GM21528 (cell line): ENCODE data around the gene SKIC2.
A peak's percentile ranks its signal among the peaks of the same experiment; 100 is the strongest.
"Not testable (repeated sequence)": the region's sequence is repeated elsewhere in the genome, so short reads cannot be mapped to it uniquely, and the experiment has no call there.

ENCODE experiments used
- ATAC-seq: cut with Tn5 transposase; IDR thresholded peaks from one replicate; pipeline ENCODE4 v1.9.1; 2021; ENCODE audit warnings: mild to moderate bottlenecking, moderate library complexity; ENCODE audit not compliant: unreplicated experiment, low FRiP score

SKIC2 gene

DNA sequence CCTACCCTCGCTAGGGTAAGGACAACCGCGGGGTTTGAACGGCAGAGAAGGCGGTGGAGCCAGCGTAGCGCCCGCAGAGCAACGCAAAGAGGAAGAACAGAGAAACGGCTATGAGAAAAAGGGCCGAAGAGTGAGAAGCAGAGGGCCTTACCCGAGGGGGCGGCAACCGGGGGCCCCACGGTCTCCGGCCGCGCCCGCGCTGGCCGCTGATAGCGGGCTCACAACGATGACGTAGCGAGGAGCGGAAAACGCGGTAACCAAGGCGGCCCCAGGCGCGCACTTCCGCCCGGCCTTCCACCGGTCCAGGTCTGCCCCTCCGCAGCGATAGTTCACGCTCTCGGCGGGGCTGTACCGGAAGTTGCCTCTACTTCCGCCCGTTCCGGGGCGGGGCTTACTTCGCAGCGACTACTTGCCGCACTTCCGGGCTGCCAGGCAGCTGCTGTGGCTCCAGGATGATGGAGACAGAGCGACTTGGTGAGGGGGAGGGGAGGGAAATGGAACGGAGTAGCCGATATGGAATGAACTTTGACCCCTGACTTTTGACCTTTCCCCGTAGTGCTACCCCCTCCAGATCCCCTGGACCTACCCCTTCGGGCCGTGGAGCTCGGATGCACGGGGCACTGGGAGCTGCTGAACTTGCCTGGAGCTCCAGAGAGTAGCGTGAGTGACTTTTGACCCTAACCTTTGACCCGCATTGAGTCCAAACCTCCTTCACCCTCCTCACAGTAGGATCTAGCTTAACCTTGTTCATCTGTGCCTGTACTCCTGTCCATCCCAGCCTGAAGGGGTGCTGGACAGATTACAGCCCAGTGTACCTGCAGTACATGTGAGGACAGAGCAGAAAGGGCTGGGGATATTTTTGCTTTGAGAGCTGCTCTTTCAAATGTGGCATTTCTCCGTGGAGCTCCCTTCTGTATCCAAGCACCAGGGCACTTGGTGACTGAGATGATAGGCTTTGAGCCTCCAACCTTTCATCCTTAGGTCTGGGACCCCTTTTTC, at the start of gene SKIC2, which contains the start of gene NELFE:
Gene SKIC2 (plus strand): TSS at position 435 of the 999 bp plus-strand sequence. CDS start 18 bp downstream, at position 453.
Gene NELFE (minus strand): TSS at position 231 of the 999 bp plus-strand sequence. CDS start 525 bp downstream, outside the sequence.
- peak; percentile 84 for ATAC-seq

DNA sequence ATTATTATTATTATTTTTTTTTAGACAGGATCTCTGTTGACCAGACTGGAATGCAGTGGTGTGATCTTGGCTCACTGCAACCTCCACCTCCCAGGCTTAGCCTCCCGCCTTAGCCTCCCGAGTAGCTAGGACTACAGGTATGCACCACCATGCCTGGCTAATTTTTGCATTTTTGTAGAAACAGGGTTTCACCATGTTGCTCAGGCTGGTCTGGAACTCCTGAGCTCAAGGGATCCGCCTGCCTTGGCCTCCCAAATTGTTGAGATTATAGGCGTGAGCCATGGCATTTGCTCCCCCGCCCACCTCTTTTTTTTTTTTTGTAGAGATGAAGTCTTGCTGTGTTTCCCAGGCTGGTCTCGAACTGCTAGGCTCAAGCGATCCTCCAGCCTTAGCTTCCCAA, 49.7 kb upstream of the SKIC2 start:
- not testable (repeated sequence) for ATAC-seq

DNA sequence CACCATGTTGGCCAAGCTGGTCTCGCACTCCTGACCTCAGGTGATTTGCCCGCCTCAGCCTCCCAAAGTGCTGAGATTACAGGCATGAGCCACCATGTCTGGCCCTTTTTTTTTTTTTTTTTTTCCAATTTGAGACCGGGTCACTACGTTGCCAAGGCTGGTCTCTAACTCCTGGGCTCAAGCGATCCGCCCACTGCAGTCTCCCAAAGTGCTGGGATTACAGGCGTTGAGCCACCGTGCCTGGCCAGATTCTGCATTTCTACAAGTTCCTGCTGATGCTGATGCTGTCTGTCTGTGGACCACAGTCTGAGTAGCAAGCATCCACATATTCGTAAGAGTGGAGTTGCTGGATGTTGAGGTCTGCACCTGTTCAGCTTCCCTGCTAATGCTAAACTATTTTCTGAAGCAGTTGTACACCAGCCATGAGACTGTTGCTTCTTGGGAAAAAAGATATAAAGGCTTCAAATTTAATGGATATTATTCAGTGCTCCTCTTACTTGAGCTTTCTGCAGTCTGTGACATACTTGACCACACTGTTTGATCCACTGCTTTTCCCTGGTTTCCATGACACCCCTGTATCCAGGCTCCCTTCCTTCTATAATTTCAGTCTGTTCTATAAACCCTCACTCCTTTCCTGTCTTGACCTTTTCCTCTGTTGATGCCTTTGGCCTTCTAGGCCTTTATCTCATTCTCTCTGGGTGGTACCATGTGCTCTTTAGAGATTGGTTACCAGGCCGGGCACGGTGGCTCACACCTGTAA, 47.0 kb upstream of the SKIC2 start:
- no peak for ATAC-seq

DNA sequence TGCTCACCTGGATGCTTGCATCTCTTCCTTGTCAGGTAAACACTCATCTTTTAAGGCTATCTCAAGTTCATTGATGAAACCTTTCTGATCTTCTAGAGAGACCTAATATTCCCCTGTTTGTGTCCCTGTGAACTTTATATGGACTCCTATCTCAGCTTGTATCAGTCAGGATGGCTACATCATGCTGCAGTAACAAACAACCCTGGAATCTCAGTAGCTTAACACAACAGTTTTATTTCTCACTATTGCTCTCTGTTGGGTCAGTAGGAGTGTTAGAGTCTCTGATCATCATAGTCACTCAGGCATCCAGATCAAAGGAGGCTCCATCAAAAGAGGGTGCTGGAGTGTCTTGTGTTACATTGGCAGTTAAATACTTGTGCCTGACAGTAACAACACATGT, 43.6 kb upstream of the SKIC2 start:
- no peak for ATAC-seq

DNA sequence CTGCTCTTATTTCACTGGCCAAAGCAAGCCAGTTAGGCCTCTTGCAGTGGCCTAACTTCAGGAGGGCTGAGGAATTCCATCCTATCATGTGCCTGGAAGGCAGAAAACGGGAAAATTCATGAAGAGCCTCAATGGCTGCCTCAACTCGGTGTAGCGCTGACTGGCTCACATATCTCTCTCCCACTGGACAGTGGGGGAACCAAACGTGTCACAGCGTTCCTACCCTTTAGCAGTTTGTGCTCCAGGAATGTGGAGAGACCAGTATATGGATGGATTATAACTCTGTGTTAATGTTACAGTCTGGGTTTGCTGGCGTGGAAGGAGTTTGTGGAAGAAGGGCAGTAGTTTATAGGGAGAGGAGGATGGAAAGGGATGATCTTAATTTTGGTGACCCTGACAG, 43.2 kb upstream of the SKIC2 start:
- no peak for ATAC-seq

DNA sequence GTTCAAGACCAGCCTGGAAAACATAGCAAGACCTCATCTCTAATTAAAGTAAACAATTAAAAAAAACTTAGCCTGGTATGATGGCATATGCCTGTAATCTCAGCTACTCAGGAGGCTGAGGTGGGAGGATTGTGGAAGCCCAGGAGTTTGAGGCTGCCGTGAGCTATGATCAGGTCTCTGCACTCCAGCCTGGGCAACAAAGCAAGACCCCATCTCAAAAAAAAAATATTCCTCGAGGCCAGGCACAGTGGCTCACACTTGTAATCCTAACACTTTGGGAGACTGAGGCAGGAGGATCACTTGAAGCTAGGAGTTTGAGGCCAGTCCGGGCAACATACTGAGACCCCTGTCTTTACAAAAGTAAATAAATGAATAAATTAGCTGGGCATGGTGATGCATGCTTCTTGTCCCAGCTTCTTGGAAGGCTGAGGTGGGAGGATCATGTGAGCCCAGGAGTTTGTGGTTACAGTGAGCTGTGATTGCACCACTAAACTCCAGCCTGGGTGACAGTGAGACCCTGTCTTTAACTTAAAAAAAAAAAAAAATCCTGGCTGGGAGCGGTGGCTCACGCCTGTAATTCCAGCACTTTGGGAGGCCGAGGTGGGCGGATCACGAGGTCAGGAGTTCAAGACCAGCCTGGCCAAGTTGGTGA, 40.8 kb upstream of the SKIC2 start:
- ATAC-seq, result no peak

DNA sequence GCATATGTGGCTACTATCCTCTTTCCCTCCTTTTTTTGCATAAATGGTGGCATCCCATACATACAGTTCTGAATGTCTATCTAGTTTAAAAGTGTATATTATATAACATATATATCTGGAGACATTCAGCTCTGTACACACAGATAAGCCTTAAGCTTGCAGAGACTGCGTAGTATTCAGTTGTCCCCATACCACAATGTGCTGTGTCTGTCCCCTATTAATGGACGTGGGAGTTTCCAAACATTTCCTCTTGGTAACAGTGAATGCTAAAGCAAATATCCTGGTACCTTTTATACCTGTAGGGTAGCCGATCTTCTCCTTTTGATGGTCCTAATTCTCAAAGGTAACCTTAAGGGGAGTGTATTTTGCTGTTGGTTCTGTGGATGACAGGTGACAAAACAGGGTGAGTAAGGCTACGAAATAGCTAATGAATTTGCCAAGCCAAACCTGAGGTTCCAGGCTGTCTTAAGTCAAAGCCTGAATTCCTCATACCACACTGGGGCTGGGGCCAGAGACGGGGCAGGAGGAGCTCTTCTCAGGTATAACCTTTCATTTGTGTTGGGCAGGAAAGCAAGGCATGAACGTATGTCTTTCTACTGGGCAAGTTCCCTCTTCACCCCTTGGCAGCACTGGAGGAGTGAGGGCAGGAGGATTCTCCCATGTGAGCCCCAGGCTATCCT, 39.2 kb upstream of the SKIC2 start:
- ATAC-seq, result no peak

DNA sequence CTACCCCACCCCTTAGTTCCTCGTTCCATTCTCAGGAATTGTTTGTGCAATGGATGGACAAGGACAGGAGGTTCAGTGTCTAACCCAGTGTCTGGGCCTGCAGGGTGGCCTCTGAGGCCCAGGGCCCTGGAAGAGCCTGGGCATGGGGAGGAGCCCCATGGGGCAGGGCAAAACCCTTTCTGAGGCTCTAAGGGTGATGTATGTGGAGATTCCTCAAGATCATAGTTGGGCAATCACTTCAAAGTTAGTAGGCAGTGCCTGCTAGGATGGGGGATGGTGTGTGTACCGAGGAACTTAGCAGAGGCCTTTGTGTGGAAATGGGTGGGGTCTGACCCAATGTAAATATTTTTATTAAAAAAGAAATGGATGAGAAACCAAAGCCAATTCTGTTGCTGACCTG, 38.2 kb upstream of the SKIC2 start:
- ATAC-seq, result no peak

DNA sequence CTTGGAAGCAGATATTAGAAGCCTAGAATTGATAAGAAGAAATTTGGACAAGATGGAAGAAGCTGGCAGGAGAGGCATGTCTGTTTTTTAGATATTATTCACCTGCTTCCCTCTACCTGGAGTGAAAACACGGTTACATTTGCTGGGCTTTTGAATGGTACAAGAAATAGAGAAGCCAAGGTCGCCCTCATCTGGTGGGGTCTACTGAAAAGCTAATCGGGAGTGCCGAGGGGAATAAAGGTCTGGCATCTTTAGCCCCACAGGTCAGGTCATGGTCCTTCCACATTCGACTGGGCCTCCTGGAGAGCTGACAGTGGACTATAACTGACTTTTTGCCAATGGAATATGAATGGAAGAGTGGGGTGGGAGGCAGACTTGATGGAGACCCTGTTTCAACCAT, 36.0 kb upstream of the SKIC2 start:
- no peak for ATAC-seq

DNA sequence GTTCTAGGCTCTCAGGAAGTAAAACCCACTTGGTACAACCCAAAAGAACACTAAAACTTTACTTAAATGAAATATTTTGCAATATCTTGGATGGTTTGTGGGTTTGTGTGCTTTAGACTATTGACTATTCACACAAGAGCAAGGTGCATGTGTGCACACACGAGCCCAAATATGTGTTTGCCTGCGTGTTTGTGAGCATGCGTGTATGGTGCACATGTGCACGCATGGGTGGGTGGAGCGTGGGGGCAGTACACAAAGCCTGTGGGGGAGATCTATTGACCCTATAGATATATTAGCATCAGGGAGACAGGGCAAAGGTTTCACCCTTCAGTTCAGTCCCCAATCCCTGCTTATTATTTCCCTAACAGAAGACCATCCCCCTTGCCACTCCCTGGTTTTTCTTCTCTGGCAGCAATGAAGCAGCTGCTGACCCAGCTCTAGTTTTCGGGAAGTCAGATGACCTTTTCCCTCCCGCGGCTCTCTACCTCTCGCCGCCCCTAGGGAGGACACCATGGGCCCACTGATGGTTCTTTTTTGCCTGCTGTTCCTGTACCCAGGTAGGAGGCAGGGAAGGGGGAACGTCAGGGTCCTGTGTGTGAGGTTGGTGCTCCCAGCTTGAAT, 31.6 kb upstream of the SKIC2 start, which contains the start of gene C2:
Gene C2 (plus strand): TSS at position 476 of the 621 bp plus-strand sequence. CDS start 36 bp downstream, at position 512.
- no peak for ATAC-seq

DNA sequence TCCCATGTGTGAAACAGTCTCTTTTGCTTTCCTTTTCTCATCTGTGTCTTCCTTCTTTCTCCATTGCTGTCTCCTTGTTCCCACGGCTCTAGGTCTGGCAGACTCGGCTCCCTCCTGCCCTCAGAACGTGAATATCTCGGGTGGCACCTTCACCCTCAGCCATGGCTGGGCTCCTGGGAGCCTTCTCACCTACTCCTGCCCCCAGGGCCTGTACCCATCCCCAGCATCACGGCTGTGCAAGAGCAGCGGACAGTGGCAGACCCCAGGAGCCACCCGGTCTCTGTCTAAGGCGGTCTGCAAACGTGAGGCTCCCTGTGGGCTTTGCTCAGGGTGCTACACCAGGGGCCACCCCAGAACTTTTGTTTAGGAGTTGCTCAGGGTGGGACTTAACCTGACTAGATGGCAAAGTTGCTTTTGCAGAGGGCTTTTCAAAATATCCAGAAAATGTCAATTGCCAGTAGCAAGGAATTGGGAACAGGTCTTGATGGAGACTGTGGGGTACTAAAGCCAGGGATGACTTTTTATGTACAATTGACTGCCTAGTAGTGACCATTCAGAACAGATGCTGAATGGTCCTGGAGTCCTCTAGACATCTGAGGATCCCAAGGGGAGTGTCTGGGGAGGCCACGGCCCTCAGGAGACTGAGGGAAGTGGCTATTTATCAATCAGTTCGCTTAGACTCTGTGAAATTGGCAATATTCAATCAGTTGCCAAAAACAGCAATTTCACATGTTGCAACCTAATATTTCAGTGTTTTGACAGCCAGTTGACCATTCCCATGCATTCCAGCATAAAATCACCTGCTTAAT, 30.9 kb upstream of the SKIC2 start:
- ATAC-seq, result no peak

DNA sequence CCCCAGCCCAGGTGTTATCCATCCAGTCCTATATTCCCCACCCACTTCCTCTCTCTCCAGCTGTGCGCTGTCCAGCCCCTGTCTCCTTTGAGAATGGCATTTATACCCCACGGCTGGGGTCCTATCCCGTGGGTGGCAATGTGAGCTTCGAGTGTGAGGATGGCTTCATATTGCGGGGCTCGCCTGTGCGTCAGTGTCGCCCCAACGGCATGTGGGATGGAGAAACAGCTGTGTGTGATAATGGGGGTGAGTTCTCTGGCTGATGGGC, 30.4 kb upstream of the SKIC2 start:
- no peak for ATAC-seq

DNA sequence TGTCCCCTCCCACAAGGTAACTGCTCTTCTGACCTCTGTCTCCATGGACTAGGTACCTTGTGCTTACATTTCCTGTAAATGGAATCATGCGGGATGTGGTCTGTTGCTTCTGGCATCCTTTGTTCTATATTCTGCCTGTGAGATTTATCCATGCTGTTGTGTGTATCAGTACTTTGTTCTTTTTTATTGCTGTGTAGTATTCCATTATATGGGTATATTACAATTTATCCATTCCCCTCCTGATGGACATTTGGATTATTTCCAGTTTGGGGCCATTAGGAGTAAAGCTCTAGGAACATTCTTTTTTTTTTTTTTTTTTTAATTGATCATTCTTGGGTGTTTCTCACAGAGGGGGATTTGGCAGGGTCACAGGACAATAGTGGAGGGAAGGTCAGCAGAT, 28.0 kb upstream of the SKIC2 start:
- ATAC-seq, result no peak

DNA sequence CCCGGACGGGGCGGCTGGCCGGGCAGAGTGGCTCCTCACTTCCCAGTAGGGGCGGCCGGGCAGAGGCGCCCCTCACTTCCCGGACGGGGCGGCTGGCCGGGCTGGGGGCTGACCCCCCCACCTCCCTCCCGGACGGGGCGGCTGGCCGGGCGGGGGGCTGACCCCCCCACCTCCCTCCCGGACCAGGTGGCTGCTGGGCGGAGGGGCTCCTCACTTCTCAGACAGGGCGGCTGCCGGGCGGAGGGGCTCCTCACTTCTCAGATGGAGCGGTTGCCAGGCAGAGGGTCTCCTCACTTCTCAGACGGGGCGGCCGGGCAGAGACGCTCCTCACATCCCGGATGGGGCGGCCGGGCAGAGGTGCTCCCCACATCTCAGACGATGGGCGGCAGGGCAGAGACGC, 26.8 kb upstream of the SKIC2 start:
- not testable (repeated sequence) for ATAC-seq

DNA sequence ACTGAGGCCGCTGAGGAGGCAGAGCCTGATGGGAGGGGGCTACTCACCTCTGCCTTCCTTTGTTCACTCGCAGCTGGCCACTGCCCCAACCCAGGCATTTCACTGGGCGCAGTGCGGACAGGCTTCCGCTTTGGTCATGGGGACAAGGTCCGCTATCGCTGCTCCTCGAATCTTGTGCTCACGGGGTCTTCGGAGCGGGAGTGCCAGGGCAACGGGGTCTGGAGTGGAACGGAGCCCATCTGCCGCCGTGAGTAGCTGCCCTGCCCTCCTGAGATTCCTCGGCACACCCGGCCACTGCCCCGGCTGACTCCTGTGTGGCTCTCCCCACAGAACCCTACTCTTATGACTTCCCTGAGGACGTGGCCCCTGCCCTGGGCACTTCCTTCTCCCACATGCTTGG, 25.4 kb upstream of the SKIC2 start:
- ATAC-seq, result no peak

DNA sequence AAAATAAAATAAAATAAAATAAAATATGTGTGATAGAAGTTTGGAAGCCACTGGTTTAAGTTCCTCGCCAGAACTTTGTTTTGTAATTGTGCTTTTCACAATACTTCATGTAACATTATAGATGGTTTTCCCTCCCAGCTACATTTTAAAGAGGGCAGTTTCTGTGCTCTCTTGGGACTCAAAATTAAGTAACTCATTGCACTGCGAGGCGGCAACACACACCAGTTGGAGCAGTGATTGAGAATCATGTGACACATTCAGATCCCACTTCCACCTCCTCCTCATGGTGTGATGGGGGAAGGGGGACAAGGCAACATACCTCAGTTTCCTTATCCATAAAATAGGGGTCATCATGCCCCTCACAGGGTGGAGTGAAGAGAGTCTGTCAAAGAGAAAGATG, 24.0 kb upstream of the SKIC2 start:
- ATAC-seq, result no peak

DNA sequence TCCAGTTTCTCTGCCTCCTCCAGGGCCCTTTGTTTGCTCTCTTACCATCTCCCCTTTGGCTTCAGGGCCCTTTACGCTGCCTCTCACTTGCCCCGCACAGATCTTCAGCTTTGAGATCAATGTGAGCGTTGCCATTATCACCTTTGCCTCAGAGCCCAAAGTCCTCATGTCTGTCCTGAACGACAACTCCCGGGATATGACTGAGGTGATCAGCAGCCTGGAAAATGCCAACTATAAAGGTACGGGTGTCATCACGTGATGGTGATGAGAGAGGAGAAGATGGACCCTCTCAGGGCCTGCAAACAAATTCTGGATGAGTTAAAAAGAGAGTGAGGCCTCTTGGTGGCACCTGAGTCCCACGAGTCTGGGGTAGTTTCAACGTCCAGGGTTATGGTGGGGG, 23.2 kb upstream of the SKIC2 start:
- no peak for ATAC-seq

DNA sequence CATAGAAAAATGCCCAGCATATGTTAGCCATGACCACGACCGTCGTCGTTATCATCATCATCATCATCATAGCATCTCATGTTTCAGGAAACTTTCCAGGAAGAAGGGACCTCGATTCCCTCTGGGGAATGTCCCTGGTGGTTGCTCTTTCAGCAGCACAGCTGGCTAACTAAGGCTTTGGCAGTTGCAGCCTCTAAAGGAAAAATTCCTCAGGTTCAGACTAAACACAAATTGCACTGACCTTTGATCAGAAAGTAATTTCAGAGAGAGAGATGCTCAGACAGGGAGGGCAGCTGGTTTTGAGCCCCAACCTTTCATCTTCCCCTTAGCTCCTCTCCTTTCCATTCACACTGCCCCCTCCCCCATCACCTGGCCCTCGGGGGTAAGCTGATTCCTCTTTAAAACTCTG, 18.7 kb upstream of the SKIC2 start:
- ATAC-seq, result no peak

DNA sequence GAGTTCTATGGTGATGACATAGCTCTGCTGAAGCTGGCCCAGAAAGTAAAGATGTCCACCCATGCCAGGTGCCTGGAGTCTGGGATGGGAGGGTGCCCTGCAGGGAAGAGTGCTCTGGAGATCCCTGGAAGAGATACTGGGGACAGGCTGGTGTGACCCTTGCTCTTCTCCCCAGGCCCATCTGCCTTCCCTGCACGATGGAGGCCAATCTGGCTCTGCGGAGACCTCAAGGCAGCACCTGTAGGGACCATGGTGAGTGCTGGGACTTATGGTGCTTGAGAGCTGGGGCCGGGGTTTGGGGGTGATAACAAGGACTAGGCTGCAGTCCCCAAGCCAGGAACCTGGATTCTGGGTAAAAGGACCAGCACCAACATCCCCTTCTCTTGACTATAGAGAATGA, 15.2 kb upstream of the SKIC2 start:
- ATAC-seq, result no peak
